ENCODE measurements around the gene BCR. TPM values are rescaled to one million over a fixed set of nuclear protein-coding genes. Genes with fewer than 3 reads are reported as not detected.

The BCR gene
- total and polyA plus RNA-seq, 2 of the 8 experiments (the other 6 are each of a cell fraction or from before 2014, with no cell fraction given), result 66.7 to 130 TPM

DNA sequence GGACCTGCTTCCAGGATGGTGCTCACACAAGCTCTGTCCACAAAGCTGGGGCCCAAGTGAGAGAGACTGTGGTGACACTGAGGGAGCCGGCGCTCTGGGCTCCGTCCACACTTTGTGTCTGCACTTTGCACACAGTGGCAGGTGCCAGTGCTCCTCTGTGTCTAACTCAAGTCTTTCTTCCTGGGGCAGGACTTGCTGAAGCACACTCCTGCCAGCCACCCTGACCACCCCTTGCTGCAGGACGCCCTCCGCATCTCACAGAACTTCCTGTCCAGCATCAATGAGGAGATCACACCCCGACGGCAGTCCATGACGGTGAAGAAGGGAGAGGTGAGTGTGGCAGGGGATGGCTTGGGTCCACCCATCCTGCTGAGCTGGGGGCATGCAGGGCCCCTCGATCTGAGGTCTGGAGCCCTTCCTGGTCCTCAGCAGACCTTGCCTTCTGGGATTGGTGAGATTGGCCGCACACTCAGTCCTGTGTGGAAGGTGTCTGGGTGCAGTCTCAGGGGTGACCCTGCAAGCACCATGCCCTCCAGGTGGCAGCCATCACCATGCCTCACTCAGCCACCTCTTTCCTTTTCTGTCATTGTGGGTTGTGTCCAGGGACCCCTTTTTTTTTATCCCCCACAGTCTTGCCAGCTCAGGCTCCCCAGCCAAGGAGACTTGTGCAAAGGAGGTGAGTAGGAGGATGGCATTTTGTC, 93.3 kb downstream of the BCR start (continued):
- no peak for TF ChIP-seq GABPA (IDR thresholded peaks at IDR 0.05; ENCODE audit: borderline replicate concordance, insufficient read depth, low read length)
- no peak for TF ChIP-seq EGR1 (IDR thresholded peaks at IDR 0.05; ENCODE audit: borderline replicate concordance, low read depth, low read length)
- no peak for TF ChIP-seq KDM1A (IDR thresholded peaks at IDR 0.05; ENCODE audit: borderline replicate concordance, low read length)
- no peak for TF ChIP-seq BCL11A (IDR thresholded peaks at IDR 0.05; ENCODE audit: low read depth in 2 of 2, low read length in 2 of 2)

Measured in H1 (cell line).